ENCODE data around the gene RGS7.

- TF ChIP-seq POLR2A (IDR thresholded peaks at IDR 0.05) (no peak), CTCF (IDR thresholded peaks at IDR 0.05) (no peak)
These were observed 590.2 kb downstream of the RGS7 start for GRCh38 chr1:240766831-240767230.

Data from right lobe of liver (tissue), 4 donors.